ENCODE results near the gene PTPRN2.
"Not testable (repeated sequence)": the region's sequence is repeated elsewhere in the genome, so short reads cannot be mapped to it uniquely, and the experiment has no call there.

Gene PTPRN2

GRCh38 chr7:157751406-157751805, 836.2 kb downstream of the PTPRN2 start:
- no peak for DNase-seq (ENCODE audit: low spot score)

GRCh38 chr7:157750291-157750690, 837.3 kb downstream of the PTPRN2 start:
- DNase-seq (ENCODE audit: low spot score): no peak

DNA sequence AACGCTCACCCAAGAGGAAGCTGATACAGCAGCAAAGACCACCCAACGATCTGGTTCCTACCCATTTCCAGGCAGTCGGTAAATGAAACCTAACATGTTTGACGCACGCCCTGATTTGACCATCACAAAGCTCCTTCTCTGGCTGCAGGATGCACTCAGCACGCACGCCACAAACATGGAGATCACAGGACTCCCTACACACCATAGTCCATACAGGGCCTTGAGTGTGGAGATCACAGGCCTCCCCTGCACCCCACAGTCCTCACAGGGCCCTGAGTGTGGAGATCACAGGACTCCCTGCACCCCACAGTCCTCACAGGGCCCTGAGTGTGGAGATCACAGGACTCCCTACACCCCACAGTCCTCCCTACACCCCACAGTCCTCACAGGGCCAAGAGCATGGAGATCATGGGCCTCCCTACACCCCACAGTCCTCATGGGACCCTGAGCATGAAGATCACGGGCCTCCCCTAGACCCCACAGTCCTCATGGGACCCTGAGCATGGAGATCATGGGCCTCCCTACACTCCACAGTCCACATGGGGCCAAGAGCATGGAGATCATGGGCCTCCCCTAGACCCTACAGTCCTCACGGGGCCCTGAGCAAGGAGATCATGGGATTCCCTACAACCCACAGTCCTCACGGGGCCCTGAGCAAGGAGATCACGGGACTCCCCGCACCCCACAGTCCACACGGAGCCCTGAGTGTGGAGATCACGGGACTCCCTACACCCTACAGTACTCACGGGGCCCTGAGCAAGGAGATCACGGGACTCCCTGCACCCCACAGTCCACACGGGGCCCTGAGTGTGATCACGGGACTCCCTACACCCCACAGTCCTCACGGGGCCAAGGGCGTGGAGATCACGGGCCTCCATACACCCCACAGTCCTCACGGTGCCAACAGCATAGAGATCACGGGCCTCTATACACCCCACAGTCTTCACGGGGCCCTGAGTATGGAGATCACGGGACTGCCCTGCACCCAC, 841.6 kb downstream of the PTPRN2 start:
- no peak for DNase-seq (ENCODE audit: low spot score)

DNA sequence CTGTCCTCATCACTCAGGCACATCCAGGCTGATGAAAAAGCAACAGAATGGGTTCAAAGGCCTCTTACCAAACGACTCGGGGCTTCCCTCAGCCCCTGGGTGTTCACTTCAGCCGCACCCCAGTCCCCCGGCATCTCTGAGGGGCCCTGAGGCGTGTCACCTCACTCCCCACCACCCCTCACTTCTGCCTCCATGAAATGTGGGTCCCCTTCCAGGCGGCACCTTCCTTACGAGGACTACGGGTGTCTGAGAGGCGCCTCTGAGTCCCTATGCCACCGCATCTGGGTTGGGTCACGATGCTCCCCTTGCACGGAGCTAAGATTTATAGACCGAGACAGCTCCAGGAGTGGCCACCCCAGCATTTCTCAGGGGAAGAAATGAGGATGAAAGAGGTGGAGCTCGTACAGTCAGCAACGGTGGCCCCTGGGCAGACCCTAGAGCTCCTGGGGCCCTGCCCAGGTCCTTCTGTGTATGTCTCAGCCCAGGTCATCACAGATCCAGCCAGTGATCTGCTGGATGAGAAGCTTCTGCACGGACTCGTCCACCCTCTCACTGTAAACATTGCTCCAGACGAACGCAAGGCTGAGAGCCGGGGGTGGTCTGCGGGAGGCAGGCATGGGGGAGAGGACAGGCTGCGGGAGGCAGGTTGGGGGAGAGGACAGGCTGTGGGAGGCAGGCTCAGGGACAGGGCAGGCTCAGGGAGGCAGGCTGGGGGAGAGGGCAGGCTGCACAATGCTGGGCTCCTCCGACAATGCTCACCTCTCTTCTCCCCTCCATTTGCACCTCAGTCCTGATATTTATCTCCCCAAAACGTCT, 842.6 kb downstream of the PTPRN2 start:
- DNase-seq (ENCODE audit: low spot score): no peak

DNA sequence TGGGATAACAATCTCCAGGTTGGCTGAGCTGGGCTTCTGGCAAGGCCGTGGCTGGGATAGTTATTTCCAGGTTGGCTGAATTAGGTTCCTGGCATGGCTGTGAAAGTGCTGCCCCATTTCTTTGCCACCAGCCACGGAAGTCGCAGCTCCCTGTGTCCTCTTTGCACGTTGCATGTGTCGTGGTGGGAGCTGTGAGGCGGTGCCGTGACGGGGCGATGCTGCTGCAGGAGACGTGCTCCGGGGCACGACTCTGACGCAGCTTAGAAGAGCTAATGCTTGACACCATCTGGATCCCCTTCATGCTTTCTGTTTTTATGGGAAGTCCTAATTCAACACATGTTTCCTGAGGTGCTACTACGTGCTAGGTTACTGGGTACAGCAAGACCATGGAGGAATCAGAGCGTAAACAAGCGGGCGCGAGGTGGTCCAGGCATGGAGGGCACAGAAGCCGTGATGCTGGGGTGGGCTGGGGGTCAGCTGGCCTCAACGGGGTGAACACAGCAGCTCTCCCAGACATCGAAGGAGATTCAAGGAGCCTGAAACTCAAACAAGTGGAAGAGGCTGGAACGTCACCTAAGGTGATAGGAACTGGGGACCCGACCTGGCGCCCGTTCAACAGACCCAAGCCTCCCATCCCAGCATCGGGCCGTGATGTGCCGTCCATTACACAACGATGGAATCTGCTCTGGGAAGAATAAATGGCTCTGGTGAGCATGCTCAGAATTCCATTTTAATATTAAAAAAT, 843.7 kb downstream of the PTPRN2 start:
- no peak for DNase-seq (ENCODE audit: low spot score)

DNA sequence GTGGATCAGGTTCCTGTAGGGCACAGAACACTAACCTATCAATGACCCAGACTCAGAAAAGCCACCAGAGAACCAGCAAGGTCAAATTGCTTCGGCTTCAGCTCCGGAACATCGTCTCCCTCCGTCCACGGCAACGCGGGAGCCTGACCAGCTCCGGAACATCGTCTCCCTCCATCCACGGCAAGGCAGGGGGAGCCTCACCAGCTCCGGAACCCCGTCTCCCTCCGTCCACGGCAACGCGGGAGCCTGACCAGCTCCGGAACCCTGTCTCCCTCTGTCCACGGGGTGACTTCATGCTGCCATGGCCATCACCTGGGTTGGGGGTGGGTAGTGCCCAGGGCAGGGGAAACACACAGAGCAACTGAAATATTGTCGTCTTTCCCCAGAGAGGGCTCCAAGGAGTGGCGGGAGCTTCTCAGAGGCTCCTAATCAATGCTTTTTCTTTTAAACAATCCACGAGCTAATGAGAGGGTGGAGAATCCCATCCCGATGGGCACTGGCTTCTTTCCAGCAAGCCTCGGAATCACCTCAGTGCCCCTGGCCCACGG, 847.3 kb downstream of the PTPRN2 start:
- no peak for DNase-seq (ENCODE audit: low spot score)

GRCh38 chr7:157739650-157740049, 848.0 kb downstream of the PTPRN2 start:
- no peak for DNase-seq (ENCODE audit: low spot score)

DNA sequence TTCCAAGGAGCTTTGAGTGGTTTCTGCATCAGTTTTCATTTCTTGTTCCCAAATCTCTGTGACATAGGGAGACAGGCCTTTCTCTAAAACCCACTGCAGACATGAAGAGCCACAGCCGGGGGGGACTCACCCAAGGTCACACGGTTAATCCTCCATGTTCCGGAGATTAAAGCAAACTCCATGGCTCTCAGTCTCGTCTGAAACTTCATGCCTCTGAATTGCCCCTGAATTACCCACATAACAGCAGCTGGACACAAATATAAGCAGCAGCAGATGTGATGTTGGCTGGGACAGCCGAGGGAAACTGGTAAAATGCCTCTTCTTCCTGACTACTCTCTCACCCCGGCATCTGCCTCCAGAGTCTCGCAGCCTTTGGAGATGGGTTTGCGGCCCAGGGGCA, 848.6 kb downstream of the PTPRN2 start:
- DNase-seq (ENCODE audit: low spot score): no peak

GRCh38 chr7:157738066-157738460, 849.6 kb downstream of the PTPRN2 start:
- DNase-seq (ENCODE audit: low spot score): no peak

DNA sequence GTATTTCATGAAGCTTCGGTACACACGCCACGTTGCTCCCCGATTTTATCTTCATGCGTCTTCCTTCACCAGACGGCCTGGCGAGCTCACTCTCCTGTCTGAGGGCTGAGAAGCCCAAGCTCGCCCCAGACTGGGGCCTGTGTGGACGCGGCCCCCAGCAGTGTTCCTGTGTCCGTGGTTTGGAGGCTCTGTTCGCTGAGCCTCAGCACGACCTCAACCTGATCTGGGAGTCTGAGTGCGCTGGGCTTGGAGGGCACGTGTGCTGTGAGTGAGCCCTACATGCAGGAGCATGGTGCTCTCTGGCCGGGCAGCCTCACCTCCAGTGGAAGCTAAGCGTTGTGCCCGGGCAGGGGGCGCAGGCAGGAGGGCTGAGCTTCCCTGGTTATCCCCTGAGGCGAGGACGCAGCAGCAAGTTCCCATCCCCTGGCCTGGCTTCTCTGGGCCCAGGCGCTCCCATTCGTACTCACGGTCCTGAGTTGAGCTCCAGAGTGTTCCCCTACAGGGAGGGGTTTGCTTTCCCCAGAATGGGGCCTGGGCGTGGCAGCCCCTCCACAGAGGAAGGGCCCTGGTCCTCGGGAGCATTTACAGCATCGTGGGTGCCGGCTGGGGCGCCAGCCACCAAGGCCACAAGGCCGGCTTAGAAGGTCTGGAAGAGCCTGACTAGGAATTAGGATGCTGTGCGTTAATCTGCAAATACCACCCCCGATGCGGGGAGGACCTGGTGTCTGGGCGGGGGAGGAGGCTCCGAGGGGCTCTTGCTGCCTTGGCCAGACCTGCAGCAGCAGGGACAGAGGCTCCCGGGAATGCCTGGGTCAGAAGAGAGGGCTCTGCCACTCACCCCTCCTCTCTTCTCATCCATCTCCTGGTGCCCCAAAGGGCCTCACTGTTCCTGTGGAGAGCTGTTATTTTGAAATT, 850.2 kb downstream of the PTPRN2 start:
- no peak for DNase-seq (ENCODE audit: low spot score)

GRCh38 chr7:157736341-157736740, 851.3 kb downstream of the PTPRN2 start:
- no peak for DNase-seq (ENCODE audit: low spot score)

- DNase-seq (ENCODE audit: low spot score): no peak
These were observed 851.8 kb downstream of the PTPRN2 start for GRCh38 chr7:157735826-157736225.

DNA sequence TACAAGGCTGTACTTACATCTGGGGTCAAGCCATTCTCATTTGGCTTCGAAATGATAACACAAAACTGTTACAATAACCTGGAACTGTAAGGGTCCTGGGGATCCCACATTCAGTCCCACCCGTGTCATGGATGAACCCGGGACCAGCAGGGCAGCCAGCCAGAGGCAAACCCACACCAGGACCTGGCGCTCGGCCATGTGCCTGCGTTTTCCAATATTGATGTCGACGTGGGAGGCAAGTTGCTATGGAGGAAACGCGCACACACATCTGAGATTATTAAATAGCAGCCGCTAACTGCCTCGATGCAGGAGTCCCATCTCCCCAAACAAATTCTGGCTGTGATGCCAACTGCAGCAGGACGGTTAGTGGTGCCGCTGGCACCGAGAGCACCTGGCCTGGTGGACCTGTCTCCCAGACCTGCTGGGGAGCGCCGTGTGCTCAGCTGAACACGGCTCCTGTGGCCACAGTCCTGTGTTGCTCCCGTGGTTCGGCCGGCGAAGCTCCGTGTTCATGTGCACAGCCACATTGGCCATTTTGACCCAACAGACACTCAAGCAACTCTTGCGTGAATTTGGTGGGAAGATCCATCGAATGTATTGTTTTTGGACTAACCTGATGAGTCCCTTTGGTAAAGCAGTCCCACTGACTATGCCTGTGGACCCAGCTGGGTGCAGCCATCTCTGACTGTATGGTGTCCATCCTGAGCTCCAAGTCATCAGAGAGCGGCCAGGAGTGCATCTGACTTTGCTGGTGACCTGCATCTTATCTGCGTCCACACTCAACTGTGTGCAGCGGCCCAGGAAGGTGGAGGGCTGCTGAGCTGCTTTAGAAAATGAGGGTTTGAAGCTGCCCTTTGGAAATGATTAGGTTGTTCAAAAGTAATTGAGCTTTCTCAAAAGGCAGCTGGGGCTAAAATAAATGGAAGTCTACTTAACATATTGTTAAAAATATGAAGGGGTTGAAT, 852.7 kb downstream of the PTPRN2 start:
- DNase-seq (ENCODE audit: low spot score): no peak

DNA sequence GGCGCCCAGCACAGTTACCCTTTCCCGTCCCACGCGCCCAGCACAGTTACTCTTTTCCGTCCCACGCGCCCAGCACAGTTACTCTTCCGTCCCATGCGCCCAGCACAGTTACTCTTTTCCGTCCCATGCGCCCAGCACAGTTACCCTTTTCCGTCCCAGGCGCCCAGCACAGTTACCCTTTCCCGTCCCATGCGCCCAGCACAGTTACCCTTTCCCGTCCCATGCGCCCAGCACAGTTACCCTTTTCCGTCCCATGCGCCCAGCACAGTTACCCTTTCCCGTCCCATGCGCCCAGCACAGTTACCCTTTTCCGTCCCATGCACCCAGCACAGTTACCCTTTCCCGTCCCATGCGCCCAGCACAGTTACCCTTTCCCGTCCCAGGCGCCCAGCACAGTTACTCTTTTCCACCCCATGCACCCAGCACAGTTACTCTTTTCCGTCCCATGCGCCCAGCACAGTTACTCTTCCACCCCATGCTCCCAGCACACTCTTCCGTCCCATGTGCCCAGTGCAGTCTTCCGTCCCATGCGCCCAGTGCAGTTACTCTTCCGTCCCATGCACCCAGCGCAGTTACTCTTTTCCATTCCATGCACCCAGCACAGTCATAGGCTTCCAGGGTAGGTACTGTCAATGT, 853.7 kb downstream of the PTPRN2 start:
- not testable (repeated sequence) for DNase-seq (ENCODE audit: low spot score)

DNA sequence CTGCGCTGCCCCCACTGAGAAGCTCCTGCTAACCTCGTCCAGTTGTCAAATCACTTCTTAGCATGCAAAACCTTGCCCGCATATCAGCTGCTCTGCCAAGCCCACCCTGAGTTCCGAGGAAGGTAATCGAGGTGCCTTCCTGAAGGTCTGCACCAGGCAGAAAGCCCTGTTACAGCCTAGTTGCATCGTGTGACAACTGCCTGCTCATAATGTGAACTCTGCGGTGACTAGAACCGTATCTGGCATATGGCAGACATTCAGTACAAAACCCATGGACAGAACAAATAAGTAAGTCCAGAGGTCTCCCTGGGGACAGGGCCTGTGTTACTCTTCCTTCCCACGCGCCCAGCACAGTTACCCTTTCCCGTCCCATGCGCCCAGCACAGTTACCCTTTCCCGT, 856.5 kb downstream of the PTPRN2 start:
- no peak for DNase-seq (ENCODE audit: low spot score)

GRCh38 chr7:157730614-157731013, 857.0 kb downstream of the PTPRN2 start:
- no peak for DNase-seq (ENCODE audit: low spot score)

DNA sequence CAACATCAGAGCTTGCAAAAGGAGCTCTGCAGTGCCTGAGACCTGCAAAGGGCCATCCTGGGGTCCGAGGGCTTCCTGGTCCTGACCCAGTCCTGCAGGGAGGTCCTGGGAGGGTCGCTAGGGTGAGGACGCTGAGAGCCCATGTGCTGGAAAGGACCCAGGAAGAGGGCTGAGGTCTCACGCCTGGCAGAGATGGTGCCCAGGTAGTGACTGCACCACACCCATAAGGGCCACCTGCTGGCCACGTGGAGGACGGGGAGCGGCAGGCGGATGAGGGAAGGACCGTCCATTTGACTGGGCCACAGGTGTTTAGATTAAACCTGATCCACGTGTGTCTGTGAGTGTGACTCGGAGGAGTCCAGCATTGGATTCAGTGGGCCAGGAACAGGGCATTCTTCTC, 858.1 kb downstream of the PTPRN2 start:
- DNase-seq (ENCODE audit: low spot score): no peak

DNA sequence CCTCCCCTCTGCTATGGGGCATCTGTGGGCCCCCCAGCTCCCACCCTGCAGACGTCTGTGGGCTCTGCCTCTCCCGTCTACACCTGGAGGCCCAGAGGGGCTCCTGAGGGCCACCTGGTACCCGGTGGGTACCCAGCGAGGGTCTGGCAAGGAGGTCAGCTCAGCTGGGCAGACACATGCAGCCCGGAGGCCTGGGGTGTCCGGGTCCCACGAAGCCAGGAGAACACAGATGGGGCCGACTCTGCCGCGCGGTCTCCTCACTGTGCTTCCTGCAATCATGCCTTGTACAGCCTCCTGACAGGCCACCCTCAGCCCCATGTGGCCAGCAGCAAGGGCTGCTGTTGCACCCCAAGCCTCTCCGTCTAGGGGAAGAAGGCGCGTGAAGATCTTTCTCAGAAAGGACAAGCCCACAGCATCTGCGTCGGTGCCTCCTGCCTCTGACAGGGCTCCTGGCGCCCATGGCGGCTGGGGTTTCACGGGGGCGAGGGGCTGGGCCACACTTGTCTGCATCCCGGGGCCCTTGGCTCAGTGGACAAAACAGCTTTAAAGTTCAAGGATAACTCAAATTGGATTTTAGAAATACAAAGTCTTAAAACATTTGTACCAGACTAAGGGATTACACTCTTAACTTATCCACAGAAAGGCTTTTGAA, 859.5 kb downstream of the PTPRN2 start:
- DNase-seq (ENCODE audit: low spot score): no peak

DNA sequence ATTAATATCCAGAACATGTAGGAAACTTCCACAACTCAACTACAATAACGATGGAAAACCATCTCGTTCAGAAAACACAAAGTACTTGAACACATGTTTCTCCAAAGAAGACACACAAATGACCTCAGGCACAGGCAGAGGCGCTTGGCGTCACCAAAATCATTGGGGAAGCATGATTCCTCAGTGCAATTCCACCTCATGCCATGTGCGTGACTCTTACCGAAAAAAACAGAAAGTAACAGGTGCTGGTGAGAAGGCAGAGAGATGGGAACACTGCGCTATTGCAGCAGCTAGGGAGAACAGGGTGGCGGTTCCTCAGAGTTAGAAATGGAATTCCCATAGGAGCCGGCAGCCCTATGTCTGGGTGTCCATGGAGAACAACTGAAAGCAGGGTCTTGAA, 860.9 kb downstream of the PTPRN2 start:
- DNase-seq (ENCODE audit: low spot score): no peak

Data from D341Med (cell line).